HEK293 (cell line): ENCODE measurements around the gene ZBTB20.

Experiments used
- CTCF ChIA-PET: fragments of 350-600 bp; formaldehyde crosslinking; extraction: SDS; loops from one replicate; lab custom pipeline; 2021; ENCODE audit warnings: antibody characterized with exemption; lab: Yijun Ruan, JAX
- POLR2A ChIA-PET: fragments of 300-600 bp; formaldehyde crosslinking; extraction: SDS; loops from one replicate; lab custom pipeline; 2020; ENCODE audit warnings: antibody characterized with exemption, inconsistent platforms; lab: Yijun Ruan, JAX
- H3K27ac ChIP-seq: fragments of 200-500 bp; sonication (Bioruptor generic); 2 replicates; pipeline ENCODE4 v1.5.1; 2014; ENCODE audit warnings: low read depth, low read length, control low read depth, inconsistent platforms; ENCODE audit errors: extremely low read depth
- H3K36me3 ChIP-seq, 2 experiments: fragments of 200-500 bp in 1 of 2; sonication (Bioruptor generic) in 1 of 2; 1 replicate in 1 of 2; 2 replicates in 1 of 2; pipeline ENCODE4 v1.5.1; 2014 to 2017; ENCODE audit warnings: inconsistent platforms in 2 of 2, low read length in 2 of 2; ENCODE audit not compliant: control insufficient read depth in 2 of 2, insufficient read depth in 1 of 2
- H3K4me1 ChIP-seq: fragments of 200-500 bp; sonication (Bioruptor generic); 2 replicates; pipeline ENCODE4 v1.5.1; 2014; ENCODE audit warnings: mild to moderate bottlenecking, low read length, inconsistent platforms; ENCODE audit not compliant: control insufficient read depth, insufficient read depth
- H3K4me3 ChIP-seq: 2 replicates; pipeline ENCODE4 v1.5.1; 2011; ENCODE audit warnings: low read depth, mild to moderate bottlenecking, control low read depth, low read length, moderate library complexity
- H3K9me3 ChIP-seq: fragments of 200-500 bp; sonication (Bioruptor generic); 2 replicates; pipeline ENCODE4 v1.5.1; 2014; ENCODE audit warnings: low read depth, low read length, inconsistent platforms; ENCODE audit not compliant: control insufficient read depth, insufficient read depth
- HOXC10 ChIP-seq: sonication (generic); formaldehyde crosslinking; IDR thresholded peaks from 2 replicates; pipeline ENCODE4 v1.8.1; 2023; ENCODE audit warnings: mild to moderate bottlenecking, missing genetic modification reagents
- IKZF3 ChIP-seq: fragments of 450-650 bp; IDR thresholded peaks from 2 replicates; pipeline ENCODE4 v1.5.0; 2018; ENCODE audit warnings: missing biosample characterization, mild to moderate bottlenecking, missing genetic modification characterization, moderate library complexity
- KLF8 ChIP-seq: fragments of 450-650 bp; formaldehyde crosslinking; IDR thresholded peaks from 2 replicates; pipeline ENCODE4 v1.5.1; 2016; ENCODE audit warnings: missing biosample characterization, missing genetic modification characterization
- OVOL3 ChIP-seq: fragments of 450-650 bp; formaldehyde crosslinking; IDR thresholded peaks from 2 replicates; pipeline ENCODE4 v1.5.1; 2016; ENCODE audit warnings: missing biosample characterization, missing genetic modification characterization
- PRDM1 ChIP-seq: fragments of 450-650 bp; formaldehyde crosslinking; IDR thresholded peaks from 2 replicates; pipeline ENCODE4; 2016; ENCODE audit warnings: missing biosample characterization, missing genetic modification characterization
- WT1 ChIP-seq: fragments of 450-650 bp; formaldehyde crosslinking; IDR thresholded peaks from 2 replicates; pipeline ENCODE4 v1.5.1; 2016; ENCODE audit warnings: missing biosample characterization, missing genetic modification characterization
- ZFP69B ChIP-seq: fragments of 450-650 bp; formaldehyde crosslinking; IDR thresholded peaks from 2 replicates; pipeline ENCODE4 v1.5.1; 2016; ENCODE audit warnings: missing biosample characterization, missing genetic modification characterization
- ZNF114 ChIP-seq: fragments of 450-650 bp; formaldehyde crosslinking; IDR thresholded peaks from 2 replicates; pipeline ENCODE4 v1.5.0; 2017; ENCODE audit warnings: missing biosample characterization, missing genetic modification characterization
- ZNF155 ChIP-seq: fragments of 450-650 bp; formaldehyde crosslinking; IDR thresholded peaks from 2 replicates; pipeline ENCODE4 v1.5.1; 2016; ENCODE audit warnings: missing biosample characterization, missing genetic modification characterization
- ZNF16 ChIP-seq: fragments of 450-650 bp; formaldehyde crosslinking; IDR thresholded peaks from 2 replicates; pipeline ENCODE4 v1.5.1; 2016; ENCODE audit warnings: low read depth, missing biosample characterization, missing genetic modification characterization
- ZNF37A ChIP-seq: fragments of 450-650 bp; IDR thresholded peaks from 2 replicates; pipeline ENCODE4 v1.5.1; 2018; ENCODE audit warnings: missing biosample characterization, missing genetic modification characterization
- ZNF404 ChIP-seq: fragments of 450-650 bp; formaldehyde crosslinking; IDR thresholded peaks from 2 replicates; pipeline ENCODE4 v1.5.1; 2017; ENCODE audit warnings: missing biosample characterization, missing genetic modification characterization
- ZNF513 ChIP-seq: fragments of 450-650 bp; IDR thresholded peaks from 2 replicates; pipeline ENCODE4 v1.5.1; 2018; ENCODE audit warnings: missing biosample characterization, missing genetic modification characterization
- ZNF521 ChIP-seq: fragments of 450-650 bp; formaldehyde crosslinking; IDR thresholded peaks from 2 replicates; pipeline ENCODE4 v1.5.1; 2017; ENCODE audit warnings: missing biosample characterization, mild to moderate bottlenecking, missing genetic modification characterization
- ZNF571 ChIP-seq: fragments of 450-650 bp; formaldehyde crosslinking; IDR thresholded peaks from 2 replicates; pipeline ENCODE4 v1.5.0; 2017; ENCODE audit warnings: missing biosample characterization, missing genetic modification characterization
- ZNF768 ChIP-seq: fragments of 450-650 bp; formaldehyde crosslinking; IDR thresholded peaks from 2 replicates; pipeline ENCODE4 v1.5.1; 2018; ENCODE audit warnings: missing biosample characterization, mild to moderate bottlenecking, missing genetic modification characterization

ZBTB20 gene

GRCh38 chr3:115004201-115005140 is 142.6 kb downstream of the ZBTB20 start:
- TF ChIP-seq ZNF513 (no peak), ZNF155 (tag by site-specific recombination) (no peak), ZFP69B (tag by site-specific recombination) (no peak), ZNF404 (tag by site-specific recombination) (no peak), ZNF571 (tag by site-specific recombination) (no peak), ZNF37A (tag by site-specific recombination) (no peak), ZNF114 (tag by site-specific recombination) (no peak)
- no peaks in the 10 kb centered on the region for H3K9me3 ChIP-seq
- H3K36me3 ChIP-seq, result no peaks in the 10 kb centered on the region
- H3K27ac ChIP-seq, result no peak overlapping the region
- CTCF ChIA-PET, result interaction anchor here (0.6 kb wide), 1 partner anchor 54 kb away, joined by 5 read pairs; no protein-coding TSS in a partner anchor
- POLR2A ChIA-PET, result no interaction called here
- H3K4me1 ChIP-seq, result no peaks in the 10 kb centered on the region
- no peak overlapping the region for H3K4me3 ChIP-seq

GRCh38 chr3:114998971-114999579 is 148.0 kb downstream of the ZBTB20 start:
- no peak overlapping the region for H3K27ac ChIP-seq
- no peaks in the 10 kb centered on the region for H3K36me3 ChIP-seq
- POLR2A ChIA-PET, result no interaction called here
- no peaks in the 10 kb centered on the region for H3K9me3 ChIP-seq
- CTCF ChIA-PET, result no interaction called here
- H3K4me3 ChIP-seq, result no peak overlapping the region
- TF ChIP-seq PRDM1 (tag by site-specific recombination), result peak; percentile 98
- no peak for TF ChIP-seq OVOL3 (tag by site-specific recombination)
- TF ChIP-seq, all 188 proteins: peak for 1
- H3K4me1 ChIP-seq, result no peaks in the 10 kb centered on the region

GRCh38 chr3:114994554-114995341 is 152.3 kb downstream of the ZBTB20 start:
- H3K4me1 ChIP-seq, result no peaks in the 10 kb centered on the region
- no peak overlapping the region for H3K27ac ChIP-seq
- ChIA-PET CTCF (no interaction called here), POLR2A (no interaction called here)
- TF ChIP-seq IKZF3, result no peak
- TF ChIP-seq ZNF521 (tag by site-specific recombination), result no peak
- no peak for TF ChIP-seq KLF8 (tag by site-specific recombination)
- no peak for TF ChIP-seq WT1 (tag by site-specific recombination)
- no peak for TF ChIP-seq HOXC10 (CRISPR knock-in tag)
- no peak for TF ChIP-seq ZNF571 (tag by site-specific recombination)
- no peak for TF ChIP-seq ZNF16
- TF ChIP-seq ZNF768, result no peak
- no peaks in the 10 kb centered on the region for H3K9me3 ChIP-seq
- H3K4me3 ChIP-seq, result no peak overlapping the region
- H3K36me3 ChIP-seq, result no peaks in the 10 kb centered on the region
